OCI-LY7 (cell line): ENCODE results near the gene DCDC2C.

Experiments
- EZH2phosphoT487 ChIP-seq: fragments of 200-600 bp; sonication (generic); IDR thresholded peaks from 2 replicates; pipeline ENCODE4 v1.6.1; 2018; ENCODE audit warnings: low read depth, borderline replicate concordance, mild to moderate bottlenecking, mixed run types, antibody characterized with exemption, low read length, moderate library complexity, mixed read lengths
- TF ChIP-seq, protein P1 (sequence below): fragments of 200-600 bp; sonication (generic); conservative IDR thresholded peaks from 2 replicates; pipeline ENCODE4 v1.5.1; 2014; ENCODE audit warnings: mild to moderate bottlenecking, antibody characterized with exemption, low read length, moderate library complexity, mixed read lengths

DNA sequence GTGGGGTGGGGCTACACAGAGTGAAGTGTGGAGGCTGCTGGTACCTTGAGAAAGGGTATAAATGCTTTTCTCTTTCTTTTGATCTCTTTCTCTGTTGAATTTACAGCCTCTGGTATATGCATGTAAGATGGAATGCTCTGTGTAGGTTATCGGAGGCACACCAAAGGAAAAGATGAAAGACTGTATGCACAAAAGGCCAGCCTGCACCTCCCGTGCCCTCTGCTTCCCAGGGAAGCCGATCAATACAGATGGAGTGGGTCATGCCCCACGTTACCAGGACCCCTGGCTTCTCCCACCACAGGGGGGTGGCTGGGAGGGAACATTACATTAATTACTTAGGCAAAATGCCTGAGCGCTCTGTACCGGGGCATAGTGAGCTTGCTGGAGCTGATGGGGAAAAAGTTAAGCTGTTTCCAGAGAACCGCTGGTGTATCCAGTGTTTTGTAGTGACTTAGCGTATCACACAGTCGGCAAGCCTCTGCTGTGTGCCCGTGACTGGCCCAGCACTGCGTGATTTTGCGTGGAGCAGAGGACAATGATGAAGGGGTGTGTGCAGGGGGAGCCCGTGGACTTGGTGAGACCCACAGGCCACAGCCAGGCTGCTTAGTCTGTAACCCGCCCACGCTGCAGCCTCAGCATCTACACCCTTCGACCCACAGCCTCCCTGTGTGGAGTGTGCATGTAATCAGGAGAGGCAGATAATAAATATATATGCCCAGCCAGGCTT lies 37.3 kb upstream of the DCDC2C start:
- no peak for TF ChIP-seq EZH2phosphoT487
- TF ChIP-seq, protein P1, sequence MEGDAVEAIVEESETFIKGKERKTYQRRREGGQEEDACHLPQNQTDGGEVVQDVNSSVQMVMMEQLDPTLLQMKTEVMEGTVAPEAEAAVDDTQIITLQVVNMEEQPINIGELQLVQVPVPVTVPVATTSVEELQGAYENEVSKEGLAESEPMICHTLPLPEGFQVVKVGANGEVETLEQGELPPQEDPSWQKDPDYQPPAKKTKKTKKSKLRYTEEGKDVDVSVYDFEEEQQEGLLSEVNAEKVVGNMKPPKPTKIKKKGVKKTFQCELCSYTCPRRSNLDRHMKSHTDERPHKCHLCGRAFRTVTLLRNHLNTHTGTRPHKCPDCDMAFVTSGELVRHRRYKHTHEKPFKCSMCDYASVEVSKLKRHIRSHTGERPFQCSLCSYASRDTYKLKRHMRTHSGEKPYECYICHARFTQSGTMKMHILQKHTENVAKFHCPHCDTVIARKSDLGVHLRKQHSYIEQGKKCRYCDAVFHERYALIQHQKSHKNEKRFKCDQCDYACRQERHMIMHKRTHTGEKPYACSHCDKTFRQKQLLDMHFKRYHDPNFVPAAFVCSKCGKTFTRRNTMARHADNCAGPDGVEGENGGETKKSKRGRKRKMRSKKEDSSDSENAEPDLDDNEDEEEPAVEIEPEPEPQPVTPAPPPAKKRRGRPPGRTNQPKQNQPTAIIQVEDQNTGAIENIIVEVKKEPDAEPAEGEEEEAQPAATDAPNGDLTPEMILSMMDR, result no peak
